Hematopoietic multipotent progenitor cell treated with erythropoietin and hydrocortisone succinate and interleukin-3 and kit ligand, for 4 days (in vitro differentiated cells): ENCODE data around the gene SLC4A9.
"Not testable (repeated sequence)": the region's sequence is repeated elsewhere in the genome, so short reads cannot be mapped to it uniquely, and the experiment has no call there.

ENCODE experiments used
- DNase-seq: peaks from one replicate; pipeline ENCODE4 v3.0.0-alpha.2; 2015

Gene SLC4A9

GRCh38 chr5:140338908-140339307 is 21.1 kb upstream of the SLC4A9 start:
- no peak for DNase-seq

- DNase-seq = peak; percentile 23
Observed at GRCh38 chr5:140339636-140340035, 20.4 kb upstream of the SLC4A9 start.

GRCh38 chr5:140340605-140341121 is 19.3 kb upstream of the SLC4A9 start:
- no peak for DNase-seq

DNA sequence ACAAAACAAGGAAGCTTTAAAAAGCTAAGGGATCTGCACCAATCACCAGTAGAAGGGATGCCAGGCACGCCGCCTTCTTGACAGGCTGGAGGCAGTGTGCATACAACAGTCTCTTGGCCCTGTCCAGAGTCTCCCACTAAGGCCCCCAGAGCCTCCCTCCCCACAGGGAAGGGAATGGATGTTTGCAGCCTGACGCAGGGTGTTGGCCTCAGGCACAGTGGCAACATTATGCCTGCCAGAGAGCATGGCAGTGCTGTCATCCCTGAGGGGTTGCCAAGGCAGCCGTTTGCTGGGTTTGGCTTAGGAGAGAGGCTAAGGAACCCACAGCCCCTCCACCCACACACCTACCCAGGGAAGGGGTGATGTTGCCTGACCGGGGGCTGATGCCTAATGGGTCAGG is 18.4 kb upstream of the SLC4A9 start:
- no peak for DNase-seq

DNA sequence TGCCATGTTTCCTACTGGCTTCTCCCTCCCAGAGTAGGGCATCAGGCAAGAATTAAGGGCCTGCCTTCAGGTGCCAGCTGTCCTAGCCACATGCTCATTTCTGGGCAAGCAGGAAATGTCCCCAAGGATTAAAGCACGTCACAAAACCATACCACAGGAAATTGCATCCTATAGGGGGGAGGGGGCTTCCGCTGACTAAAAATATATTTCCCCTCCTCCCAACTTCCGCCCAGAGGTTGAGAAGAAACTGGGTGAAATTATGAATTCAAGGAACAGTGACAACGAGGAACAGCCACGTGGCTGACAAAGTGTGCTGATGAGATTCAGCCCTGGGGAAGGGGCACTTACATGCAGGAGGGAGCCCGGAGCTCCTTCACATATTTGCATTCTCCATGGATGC is 17.7 kb upstream of the SLC4A9 start:
- DNase-seq = peak; percentile 80

DNA sequence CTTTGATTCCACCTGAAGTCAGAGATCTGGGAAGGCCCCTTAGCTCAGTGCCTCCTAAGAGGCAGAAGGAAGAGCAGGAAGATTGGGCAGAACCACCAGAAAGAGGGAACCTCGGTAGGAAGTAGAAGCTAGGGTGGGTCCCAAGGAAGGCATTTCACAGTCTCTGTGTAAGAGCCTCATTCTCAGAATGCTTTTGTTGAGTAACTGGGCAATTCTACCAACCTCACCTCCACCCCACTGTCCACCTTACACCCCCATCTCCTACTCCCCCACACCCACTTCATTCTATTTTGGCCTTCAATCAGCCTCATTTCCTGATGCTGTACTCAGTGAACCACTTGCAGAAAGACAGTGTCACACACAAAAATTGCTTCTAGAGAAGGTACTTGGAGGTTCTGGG is 17.1 kb upstream of the SLC4A9 start:
- DNase-seq = peak; percentile 17

- DNase-seq = not testable (repeated sequence)
Observed at GRCh38 chr5:140343849-140344248, 16.1 kb upstream of the SLC4A9 start.

GRCh38 chr5:140344683-140345423 is 15.1 kb upstream of the SLC4A9 start:
- no peak for DNase-seq

DNA sequence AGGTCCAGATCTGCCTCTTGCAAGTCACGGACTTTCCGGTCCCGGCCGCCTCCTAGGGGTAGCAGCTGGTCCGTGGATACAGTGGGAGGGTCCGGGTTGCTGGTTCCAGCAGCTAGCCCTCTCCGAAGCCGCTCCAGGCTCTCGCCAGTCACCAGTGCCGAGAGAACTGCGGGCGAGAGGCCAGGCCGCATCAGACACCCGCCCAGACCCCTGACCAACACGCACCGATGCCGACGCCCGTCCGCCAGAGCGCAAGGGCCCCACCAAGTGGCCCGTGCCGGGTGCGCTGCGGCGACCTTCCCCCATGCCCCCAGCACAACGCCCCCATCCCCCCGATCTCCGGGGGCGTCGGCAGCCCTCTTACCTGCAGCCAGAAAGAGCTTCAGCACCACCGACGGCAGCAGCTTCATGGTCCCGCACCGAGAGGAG is 14.1 kb upstream of the SLC4A9 start:
- peak; percentile 55 for DNase-seq

GRCh38 chr5:140346348-140347221 is 13.4 kb upstream of the SLC4A9 start, which contains the start of gene HBEGF:
Gene HBEGF, minus strand, starts transcription at chr5:140346603. Its CDS starts 275 bp downstream, at chr5:140346328.
- DNase-seq = peak; percentile 75

DNA sequence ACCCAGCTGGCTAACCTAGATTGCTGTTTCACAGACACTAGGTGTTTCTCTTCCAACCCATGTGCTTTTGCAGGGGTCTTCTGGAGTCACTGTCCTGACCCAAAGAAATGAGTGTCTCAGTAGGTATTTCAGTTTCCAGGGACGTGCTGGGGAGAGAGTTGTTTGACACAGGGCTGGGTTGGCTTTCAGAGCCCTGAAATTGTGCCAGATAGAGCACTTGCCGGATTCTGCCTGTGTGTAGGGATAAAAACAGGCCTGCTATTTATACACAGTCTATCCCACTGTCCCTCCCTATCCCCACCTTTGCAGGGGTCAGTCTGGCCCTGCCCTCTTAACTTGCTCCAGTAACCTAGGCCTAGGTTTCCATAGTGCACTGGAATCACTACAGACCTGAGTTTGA is 12.6 kb upstream of the SLC4A9 start:
- no peak for DNase-seq

DNA sequence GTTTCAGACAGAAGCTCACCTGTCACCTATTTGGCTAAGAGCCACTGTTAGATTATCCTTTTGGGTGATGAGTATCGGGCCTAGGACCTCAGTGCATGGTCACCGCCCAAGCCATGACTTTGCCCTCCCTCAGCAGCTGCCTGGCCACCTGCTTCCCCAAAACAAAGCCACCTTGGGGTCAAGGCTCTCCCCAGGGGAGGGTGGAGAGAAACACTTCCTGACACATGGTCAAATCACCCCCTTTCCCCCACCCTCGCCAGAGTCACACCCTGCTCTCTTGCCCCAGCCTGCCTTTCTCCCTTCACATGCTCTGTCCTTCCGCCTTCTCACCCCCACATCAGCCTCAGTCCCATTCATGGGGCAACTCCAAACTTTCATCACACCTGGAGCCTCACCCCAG is 11.9 kb upstream of the SLC4A9 start:
- no peak for DNase-seq

DNA sequence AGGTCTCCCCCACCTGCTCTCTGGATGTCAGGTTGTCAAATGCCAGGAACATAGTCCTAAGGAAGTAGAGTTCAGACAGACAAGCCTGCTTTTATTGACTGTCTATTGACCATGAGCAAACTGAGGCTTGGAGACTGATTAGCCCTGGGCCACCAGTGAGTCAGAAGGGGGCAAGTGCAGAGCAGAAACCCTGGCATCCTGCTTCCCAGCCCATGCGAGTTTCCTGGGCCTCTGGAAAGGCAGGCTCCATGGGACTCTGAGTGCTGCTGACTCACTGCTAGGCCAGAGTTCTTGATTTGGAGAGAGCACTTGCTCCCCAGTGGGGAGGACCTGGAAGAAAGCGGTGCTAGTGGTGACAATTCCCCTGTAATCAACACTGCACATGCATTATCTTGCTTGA is 10.8 kb upstream of the SLC4A9 start:
- DNase-seq = no peak

GRCh38 chr5:140351609-140352334 is 8.2 kb upstream of the SLC4A9 start:
- DNase-seq = peak; percentile 88

DNA sequence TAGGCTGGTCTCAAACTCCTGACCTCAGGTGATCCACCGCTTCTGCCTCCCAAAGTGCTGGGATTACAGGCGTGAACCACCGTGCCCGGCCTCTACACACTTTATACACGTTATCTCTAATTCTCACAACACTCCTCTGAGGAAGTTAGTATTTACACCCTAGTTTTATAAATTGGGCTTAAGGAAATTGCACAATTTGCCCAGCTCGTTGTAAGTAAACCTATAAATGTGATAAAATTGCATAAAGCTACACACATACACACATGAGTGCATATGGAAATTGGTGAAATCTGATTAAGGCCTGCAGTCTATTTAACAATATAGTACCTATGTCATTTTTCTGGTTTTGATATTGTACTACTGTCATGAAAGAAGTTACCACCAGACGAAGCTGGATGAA is 4.4 kb upstream of the SLC4A9 start:
- peak; percentile 53 for DNase-seq

DNA sequence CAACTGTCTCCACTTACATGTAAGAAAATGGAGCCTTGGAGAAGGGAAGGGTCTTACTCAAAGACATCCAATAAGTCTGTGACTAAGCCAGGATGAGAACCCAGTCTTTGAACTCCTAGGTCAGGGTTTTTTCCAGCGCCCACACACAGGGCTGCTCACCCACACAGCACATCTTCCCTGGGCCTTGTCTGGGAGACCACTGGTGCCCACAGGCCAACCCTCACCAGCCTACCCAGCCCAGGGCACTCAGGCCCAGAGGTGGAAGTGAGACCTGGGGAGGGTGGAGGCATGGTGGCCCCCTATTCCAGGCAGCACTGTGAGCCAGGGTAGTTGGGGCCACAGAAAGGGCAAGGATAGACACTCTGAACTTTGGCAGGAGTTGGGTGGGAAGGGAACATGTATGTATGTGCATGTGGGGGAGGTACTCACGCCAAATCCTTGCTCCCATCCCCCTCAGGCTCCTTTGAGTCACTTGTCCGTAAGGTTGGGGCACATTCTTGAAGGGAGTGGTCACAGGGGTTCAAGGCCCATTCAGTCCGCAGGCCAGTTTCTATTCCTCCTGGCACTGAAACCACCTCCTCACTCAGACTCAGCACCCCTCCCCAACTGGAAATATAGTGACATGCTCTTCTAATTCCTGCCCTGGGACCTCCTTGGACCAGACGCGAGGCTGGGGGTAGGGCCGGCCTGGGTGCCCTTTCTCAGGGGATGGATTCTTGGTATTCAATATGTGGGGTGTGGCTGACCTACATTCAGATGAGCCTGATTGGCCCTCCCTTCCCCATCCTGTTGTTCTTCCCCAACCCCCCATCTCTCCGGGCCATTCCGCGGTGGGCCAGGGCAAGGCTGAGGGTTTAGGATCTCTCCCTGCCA is 2.9 kb upstream of the SLC4A9 start:
- no peak for DNase-seq

DNA sequence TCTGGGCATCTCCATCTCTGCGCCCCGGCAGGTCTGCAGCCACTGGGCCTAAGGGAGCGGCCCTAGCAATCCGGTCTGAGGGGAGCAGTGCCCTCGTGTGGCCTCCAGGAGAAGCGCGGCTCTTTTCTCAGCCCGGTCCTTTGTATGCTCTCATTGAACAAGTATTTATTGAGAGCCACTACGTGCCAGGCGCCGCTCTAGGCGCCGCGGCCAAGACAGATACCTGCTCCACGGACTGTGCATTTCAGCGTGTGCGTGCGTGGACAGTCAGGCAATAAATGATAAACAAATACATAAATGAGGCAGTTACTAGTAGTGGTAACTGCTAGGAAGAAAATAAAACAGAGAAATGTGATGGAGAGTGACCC is 2.3 kb upstream of the SLC4A9 start:
- DNase-seq = peak; percentile 91

- DNase-seq = no peak
Observed at GRCh38 chr5:140358738-140359310, 1.2 kb upstream of the SLC4A9 start.

DNA sequence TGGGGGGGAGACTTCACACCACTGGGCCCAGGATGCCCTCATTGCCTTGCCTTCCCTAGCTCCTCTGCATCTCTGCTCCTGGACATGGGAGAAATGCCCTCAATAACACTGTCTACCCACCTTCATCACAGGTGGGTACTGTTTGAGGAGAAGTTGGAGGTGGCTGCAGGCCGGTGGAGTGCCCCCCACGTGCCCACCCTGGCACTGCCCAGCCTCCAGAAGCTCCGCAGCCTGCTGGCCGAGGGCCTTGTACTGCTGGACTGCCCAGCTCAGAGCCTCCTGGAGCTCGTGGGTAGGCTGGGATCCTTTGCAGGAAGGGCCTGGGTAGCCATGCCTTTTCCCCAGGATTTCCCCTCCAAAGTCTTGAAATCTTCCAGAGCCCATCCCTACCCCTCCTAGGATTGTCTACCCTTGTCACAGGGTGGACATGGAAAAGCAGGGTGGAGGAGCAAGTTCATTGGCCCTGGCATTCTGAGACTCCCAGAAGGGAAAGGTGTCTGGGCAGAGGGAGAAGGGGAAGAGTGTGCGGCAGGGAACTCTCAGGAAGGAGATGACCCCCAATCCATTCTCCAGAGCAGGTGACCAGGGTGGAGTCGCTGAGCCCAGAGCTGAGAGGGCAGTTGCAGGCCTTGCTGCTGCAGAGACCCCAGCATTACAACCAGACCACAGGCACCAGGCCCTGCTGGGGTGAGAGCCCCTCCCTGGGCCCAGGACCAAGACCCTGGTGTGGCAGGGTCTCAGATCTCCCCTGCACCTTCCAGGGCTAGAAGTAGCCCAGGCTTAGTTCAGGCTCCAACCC is 886 bp downstream of the SLC4A9 start:
- no peak for DNase-seq

DNA sequence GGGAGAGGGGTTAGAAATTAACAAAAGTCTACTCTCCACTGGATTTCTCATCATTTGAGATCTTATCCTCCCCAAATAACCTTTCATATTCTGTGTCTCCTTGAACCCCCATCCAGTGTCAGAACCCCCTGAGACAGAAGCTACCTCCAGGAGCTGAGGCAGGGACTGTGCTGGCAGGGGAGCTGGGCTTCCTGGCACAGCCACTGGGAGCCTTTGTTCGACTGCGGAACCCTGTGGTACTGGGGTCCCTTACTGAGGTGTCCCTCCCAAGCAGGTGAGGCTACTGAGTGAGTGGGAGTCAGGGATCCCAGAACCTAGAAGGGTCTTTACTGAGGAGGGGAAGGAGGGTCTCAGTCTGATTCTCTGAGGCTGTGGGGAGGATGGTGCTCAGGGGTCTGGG is 1.9 kb downstream of the SLC4A9 start:
- DNase-seq = no peak

DNA sequence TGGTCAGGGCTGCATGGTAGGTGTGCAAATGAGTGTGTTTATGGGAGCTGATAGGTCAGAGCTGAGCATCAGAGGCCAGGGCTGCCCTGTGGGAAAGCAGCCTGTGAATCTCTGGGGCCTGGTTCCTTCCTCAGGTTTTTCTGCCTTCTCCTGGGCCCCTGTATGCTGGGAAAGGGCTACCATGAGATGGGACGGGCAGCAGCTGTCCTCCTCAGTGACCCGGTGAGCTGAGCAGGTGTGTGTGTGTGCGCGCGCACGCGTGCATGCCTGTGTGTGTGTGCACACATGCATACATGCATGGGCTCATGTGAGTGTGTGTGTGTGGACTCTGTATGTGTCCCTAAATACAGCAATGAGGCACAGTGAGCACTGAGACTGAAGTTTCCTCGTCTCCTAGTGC is 2.3 kb downstream of the SLC4A9 start:
- no peak for DNase-seq
